ENCODE results near the gene ZBED1.
A peak's percentile ranks its signal among the peaks of the same experiment; 100 is the strongest.
"Not testable (repeated sequence)": the region's sequence is repeated elsewhere in the genome, so short reads cannot be mapped to it uniquely, and the experiment has no call there.

The ZBED1 gene

GRCh38 chrX:2521927-2522386, 21.2 kb upstream of the ZBED1 start:
- peaks cover 39% of the 10 kb centered on the region for H3K4me1 ChIP-seq (ENCODE audit: insufficient read depth, low read length, severe bottlenecking)
- H3K27ac ChIP-seq (ENCODE audit: low read depth, low read length, poor library complexity, severe bottlenecking): peak overlapping the region; percentile 94
- peak overlapping the region; percentile 42; the same call in 1 of the 2 replicates for H3K9ac ChIP-seq (ENCODE audit: low read length)

DNA sequence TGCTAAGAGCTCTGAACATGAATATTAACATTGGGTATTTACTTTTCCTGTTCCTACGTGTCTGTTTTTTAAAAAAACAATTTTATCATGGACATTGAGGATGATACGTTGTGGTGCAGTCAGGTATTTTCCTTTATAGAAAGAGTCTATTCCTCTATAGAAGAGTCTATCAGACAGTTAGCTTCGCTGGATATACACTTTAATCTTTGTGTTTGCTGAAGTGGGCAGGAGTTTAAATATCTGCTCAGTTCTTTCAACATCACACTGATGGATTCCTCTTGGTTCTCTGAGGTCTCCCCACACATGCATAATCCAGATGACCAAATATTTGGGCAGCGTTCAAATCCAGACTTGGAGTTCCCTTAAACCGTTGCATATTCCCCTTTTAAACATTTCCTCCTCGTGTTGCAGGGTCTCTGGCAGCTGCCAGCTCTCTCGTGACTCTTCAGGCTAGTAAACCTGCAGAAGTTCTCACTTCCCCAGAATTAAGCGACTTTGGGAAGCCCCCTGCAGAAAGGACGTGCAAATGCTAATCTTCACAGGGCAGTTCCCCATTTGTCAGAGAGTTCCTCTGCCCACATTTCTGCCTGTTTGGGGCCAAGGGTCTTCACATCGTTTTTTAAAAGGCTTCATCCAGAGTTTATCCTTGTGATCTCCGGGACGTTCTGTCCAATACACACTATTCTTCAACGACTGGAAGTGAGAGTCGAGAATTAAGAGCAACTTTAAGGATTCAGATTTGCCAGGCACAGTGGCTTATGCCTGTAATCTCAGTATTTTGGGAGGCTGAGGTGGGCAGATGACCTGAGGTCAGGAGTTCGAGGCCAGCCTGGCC, 20.5 kb upstream of the ZBED1 start:
- Histone ChIP-seq H3K4me1 (ENCODE audit: insufficient read depth, low read length, severe bottlenecking) (peaks cover 46% of the 10 kb centered on the region), H3K79me2 (ENCODE audit: insufficient read depth, low read length) (no peaks in the 10 kb centered on the region), H3K9ac (ENCODE audit: low read length) (peak overlapping the region; percentile 42; the same call in 1 of the 2 replicates)

More at GRCh38 chrX:2521927-2522386, 21.2 kb upstream of the ZBED1 start:
- Histone ChIP-seq H3K27me3 (ENCODE audit: insufficient read depth, low read length) (no peaks in the 10 kb centered on the region), H3K79me2 (ENCODE audit: insufficient read depth, low read length) (no peaks in the 10 kb centered on the region), H3K9me2 (ENCODE audit: low read depth, low read length) (no peaks in the 10 kb centered on the region), H3K4me3 (ENCODE audit: low read depth, low read length, poor library complexity, severe bottlenecking) (no peak overlapping the region), H3K36me3 (ENCODE audit: insufficient read depth, low read length) (no peaks in the 10 kb centered on the region), H2AFZ (ENCODE audit: low read length) (no peak overlapping the region), H3K9me3 (ENCODE audit: low read length) (no peaks in the 10 kb centered on the region), H3F3A (ENCODE audit: insufficient read depth, low read length) (0 out of 2 replicates have a peak, but pooled peaks cover 6% of the 10 kb centered on the region), H4K20me1 (ENCODE audit: insufficient read depth, low read length) (no peaks in the 10 kb centered on the region), H3K4me2 (ENCODE audit: low read length) (peak overlapping the region; percentile 58)
- TF ChIP-seq CTCF (IDR thresholded peaks at IDR 0.05; ENCODE audit: low read length): no peak
- TF ChIP-seq EZH2 (IDR thresholded peaks at IDR 0.05; ENCODE audit: borderline replicate concordance, low read length): no peak

GRCh38 chrX:2520539-2520938, 19.8 kb upstream of the ZBED1 start:
- H3K9ac ChIP-seq (ENCODE audit: low read length): no peak overlapping the region; the same call in 1 of the 2 replicates
- H3K36me3 ChIP-seq (ENCODE audit: insufficient read depth, low read length): no peaks in the 10 kb centered on the region
- no peaks in the 10 kb centered on the region for H3K9me2 ChIP-seq (ENCODE audit: low read depth, low read length)
- no peak overlapping the region for H2AFZ ChIP-seq (ENCODE audit: low read length)
- TF ChIP-seq CTCF (IDR thresholded peaks at IDR 0.05; ENCODE audit: low read length) (no peak), EZH2 (IDR thresholded peaks at IDR 0.05; ENCODE audit: borderline replicate concordance, low read length) (no peak)
- no peaks in the 10 kb centered on the region for H4K20me1 ChIP-seq (ENCODE audit: insufficient read depth, low read length)
- peaks cover 53% of the 10 kb centered on the region for H3K4me1 ChIP-seq (ENCODE audit: insufficient read depth, low read length, severe bottlenecking)
- H3K9me3 ChIP-seq (ENCODE audit: low read length): no peaks in the 10 kb centered on the region
- no peak overlapping the region for H3K4me3 ChIP-seq (ENCODE audit: low read depth, low read length, poor library complexity, severe bottlenecking)
- peaks cover 10% of the 10 kb centered on the region; the same call in 1 of the 2 replicates for H3F3A ChIP-seq (ENCODE audit: insufficient read depth, low read length)
- peak overlapping the region; percentile 58; the same call in 1 of the 2 replicates for H3K4me2 ChIP-seq (ENCODE audit: low read length)
- peak overlapping the region; percentile 94 for H3K27ac ChIP-seq (ENCODE audit: low read depth, low read length, poor library complexity, severe bottlenecking)
- H3K79me2 ChIP-seq (ENCODE audit: insufficient read depth, low read length): no peaks in the 10 kb centered on the region
- no peaks in the 10 kb centered on the region for H3K27me3 ChIP-seq (ENCODE audit: insufficient read depth, low read length)

More for the DNA sequence above, 20.5 kb upstream of the ZBED1 start:
- Histone ChIP-seq H3K27ac (ENCODE audit: low read depth, low read length, poor library complexity, severe bottlenecking) (peak overlapping the region; percentile 94), H4K20me1 (ENCODE audit: insufficient read depth, low read length) (no peaks in the 10 kb centered on the region), H3K27me3 (ENCODE audit: insufficient read depth, low read length) (no peaks in the 10 kb centered on the region), H3K36me3 (ENCODE audit: insufficient read depth, low read length) (no peaks in the 10 kb centered on the region), H3K9me3 (ENCODE audit: low read length) (no peaks in the 10 kb centered on the region), H3F3A (ENCODE audit: insufficient read depth, low read length) (peaks cover 10% of the 10 kb centered on the region; the same call in 1 of the 2 replicates), H3K4me2 (ENCODE audit: low read length) (peak overlapping the region; percentile 58), H3K9me2 (ENCODE audit: low read depth, low read length) (no peaks in the 10 kb centered on the region), H3K4me3 (ENCODE audit: low read depth, low read length, poor library complexity, severe bottlenecking) (peak overlapping the region; percentile 1), H2AFZ (ENCODE audit: low read length) (no peak overlapping the region)
- TF ChIP-seq CTCF (IDR thresholded peaks at IDR 0.05; ENCODE audit: low read length) (peak; percentile 16; the same call in 1 of the 2 replicates), EZH2 (IDR thresholded peaks at IDR 0.05; ENCODE audit: borderline replicate concordance, low read length) (no peak)

- Histone ChIP-seq H3F3A (ENCODE audit: insufficient read depth, low read length) (peaks cover 11% of the 10 kb centered on the region), H3K27ac (ENCODE audit: low read depth, low read length, poor library complexity, severe bottlenecking) (peak overlapping the region; percentile 100), H3K4me1 (ENCODE audit: insufficient read depth, low read length, severe bottlenecking) (peaks cover 62% of the 10 kb centered on the region)
- H3K9me3 ChIP-seq (ENCODE audit: low read length); H3K9me2 ChIP-seq (ENCODE audit: low read depth, low read length); H3K4me3 ChIP-seq (ENCODE audit: low read depth, low read length, poor library complexity, severe bottlenecking); H2AFZ ChIP-seq (ENCODE audit: low read length); H3K4me2 ChIP-seq (ENCODE audit: low read length); H3K9ac ChIP-seq (ENCODE audit: low read length); H3K79me2 ChIP-seq (ENCODE audit: insufficient read depth, low read length); H3K36me3 ChIP-seq (ENCODE audit: insufficient read depth, low read length); H4K20me1 ChIP-seq (ENCODE audit: insufficient read depth, low read length); H3K27me3 ChIP-seq (ENCODE audit: insufficient read depth, low read length): not testable (repeated sequence)
Observed at GRCh38 chrX:2519638-2520037, 18.9 kb upstream of the ZBED1 start.

All from OCI-LY1 (cell line).